HG02623 (cell line): ENCODE measurements around the gene H2AZ2.
A peak's percentile ranks its signal among the peaks of the same experiment; 100 is the strongest.
"Not testable (repeated sequence)": the region's sequence is repeated elsewhere in the genome, so short reads cannot be mapped to it uniquely, and the experiment has no call there.

Experiments used
- ATAC-seq: cut with Tn5 transposase; IDR thresholded peaks from one replicate; pipeline ENCODE4 v1.9.1; 2021; ENCODE audit warnings: moderate library complexity; ENCODE audit not compliant: unreplicated experiment

H2AZ2 gene

GRCh38 chr7:44823255-44823781, 24.6 kb downstream of the H2AZ2 start:
- ATAC-seq: no peak

- ATAC-seq: no peak
Measured at GRCh38 chr7:44819292-44819691, 28.6 kb downstream of the H2AZ2 start.

- no peak for ATAC-seq
Measured at GRCh38 chr7:44814919-44815318, 33.0 kb downstream of the H2AZ2 start.

GRCh38 chr7:44811571-44811970, 36.3 kb downstream of the H2AZ2 start:
- ATAC-seq: no peak

- no peak for ATAC-seq
Measured at GRCh38 chr7:44811093-44811492, 36.8 kb downstream of the H2AZ2 start.

- no peak for ATAC-seq
Measured at GRCh38 chr7:44808914-44809393, 38.9 kb downstream of the H2AZ2 start.

GRCh38 chr7:44805950-44806349, 41.9 kb downstream of the H2AZ2 start:
- ATAC-seq: no peak

- ATAC-seq: not testable (repeated sequence)
Measured at GRCh38 chr7:44803828-44804519, 43.9 kb downstream of the H2AZ2 start.

- no peak for ATAC-seq
Measured at GRCh38 chr7:44802418-44803025, 45.4 kb downstream of the H2AZ2 start.

- no peak for ATAC-seq
Measured at GRCh38 chr7:44801890-44802289, 46.0 kb downstream of the H2AZ2 start.

GRCh38 chr7:44799939-44800338, 47.9 kb downstream of the H2AZ2 start:
- no peak for ATAC-seq

- no peak for ATAC-seq
Measured at GRCh38 chr7:44798649-44799305, 49.1 kb downstream of the H2AZ2 start.

GRCh38 chr7:44797329-44798258, 50.3 kb downstream of the H2AZ2 start:
- peak; percentile 36 for ATAC-seq

- peak; percentile 88 for ATAC-seq
Measured at GRCh38 chr7:44796504-44797328, 51.2 kb downstream of the H2AZ2 start, which contains the start of gene PPIA. Gene PPIA, plus strand, starts transcription at chr7:44796681. Its CDS starts 44 bp downstream, at chr7:44796725.

GRCh38 chr7:44796034-44796503, 51.8 kb downstream of the H2AZ2 start:
- ATAC-seq: peak; percentile 15

GRCh38 chr7:44794331-44794730, 53.6 kb downstream of the H2AZ2 start:
- ATAC-seq: no peak

- no peak for ATAC-seq
Measured at GRCh38 chr7:44793919-44794318, 54.0 kb downstream of the H2AZ2 start.

GRCh38 chr7:44791278-44792219, 56.3 kb downstream of the H2AZ2 start:
- no peak for ATAC-seq
